ENCODE measurements around the gene NAPSA. TPM values are rescaled to one million over a fixed set of nuclear protein-coding genes. Genes with fewer than 3 reads are reported as not detected.

Gene NAPSA
- total and polyA plus RNA-seq, 10 of the 15 experiments (the other 5 are each of a cell fraction or from before 2014, with no cell fraction given) = 6.7 to 45.4 (median 17.1) TPM

DNA sequence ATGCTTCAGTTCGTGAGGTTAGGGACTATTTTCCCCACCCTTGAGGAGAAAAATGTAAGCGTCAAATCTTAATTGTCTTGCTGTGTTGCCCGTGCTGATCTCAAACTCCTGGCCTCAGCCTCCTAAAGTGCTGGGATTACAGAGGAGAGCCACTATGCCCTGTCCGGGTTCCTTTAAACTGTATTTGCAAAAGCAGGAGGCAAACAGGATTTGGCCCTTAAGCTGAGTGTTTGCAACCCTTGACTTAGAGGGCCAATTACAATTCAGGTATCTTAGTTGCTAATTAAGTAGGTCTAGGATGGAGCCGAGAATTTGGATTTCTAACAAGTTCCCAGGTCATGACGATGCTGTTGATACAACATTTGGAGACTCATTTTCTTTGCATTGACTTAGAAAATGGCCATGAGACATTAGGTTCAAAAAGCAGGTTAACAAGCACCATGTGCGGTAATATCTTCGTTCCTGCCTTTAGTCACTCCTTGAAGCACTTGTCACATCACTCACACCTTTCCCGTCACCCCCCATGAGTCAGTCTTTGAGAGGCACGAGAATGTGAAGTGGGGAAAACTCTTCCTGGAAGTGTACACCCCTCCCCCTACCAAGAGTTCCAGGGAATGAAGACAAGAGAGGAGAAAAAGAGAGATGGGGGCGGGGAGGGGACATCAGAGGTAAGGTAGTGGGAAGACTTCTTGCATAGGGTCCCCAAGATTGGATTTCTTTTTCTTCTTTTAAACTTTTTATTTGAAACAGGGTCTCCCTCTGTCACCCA lies 2.6 kb downstream of the NAPSA start:
- H3K4me3 ChIP-seq = no peak overlapping the region
- ATAC-seq (no peak), DNase-seq (ENCODE audit: low read depth, low spot score) (no peak), FAIRE-seq (no peak)
- RAD21 ChIA-PET (ENCODE audit: unreplicated experiment) = interaction anchor here (1.2 to 1.6 kb wide), 3 partner anchors 16 to 97 kb away, joined by 3 to 6 read pairs (median 3); no protein-coding TSS in a partner anchor
- no peak for TF ChIP-seq MTA2 (IDR thresholded peaks at IDR 0.05; ENCODE audit: low read depth)
- no peak for TF ChIP-seq ZNF207 (IDR thresholded peaks at IDR 0.05; ENCODE audit: borderline replicate concordance)
- TF ChIP-seq KAT2A (conservative IDR thresholded peaks at IDR 0.05; ENCODE audit: control insufficient read depth, low read depth, low read length) = no peak
- no peak for TF ChIP-seq CEBPB (IDR thresholded peaks at IDR 0.05; ENCODE audit: borderline replicate concordance in 1 of 2, low read depth in 2 of 2, low read length in 2 of 2)
- TF ChIP-seq, protein P1, sequence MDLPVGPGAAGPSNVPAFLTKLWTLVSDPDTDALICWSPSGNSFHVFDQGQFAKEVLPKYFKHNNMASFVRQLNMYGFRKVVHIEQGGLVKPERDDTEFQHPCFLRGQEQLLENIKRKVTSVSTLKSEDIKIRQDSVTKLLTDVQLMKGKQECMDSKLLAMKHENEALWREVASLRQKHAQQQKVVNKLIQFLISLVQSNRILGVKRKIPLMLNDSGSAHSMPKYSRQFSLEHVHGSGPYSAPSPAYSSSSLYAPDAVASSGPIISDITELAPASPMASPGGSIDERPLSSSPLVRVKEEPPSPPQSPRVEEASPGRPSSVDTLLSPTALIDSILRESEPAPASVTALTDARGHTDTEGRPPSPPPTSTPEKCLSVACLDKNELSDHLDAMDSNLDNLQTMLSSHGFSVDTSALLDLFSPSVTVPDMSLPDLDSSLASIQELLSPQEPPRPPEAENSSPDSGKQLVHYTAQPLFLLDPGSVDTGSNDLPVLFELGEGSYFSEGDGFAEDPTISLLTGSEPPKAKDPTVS (IDR thresholded peaks at IDR 0.05; ENCODE audit: low read depth, low read length) = no peak
- TF ChIP-seq CREM (IDR thresholded peaks at IDR 0.05; ENCODE audit: low read depth) = no peak
- no peak for TF ChIP-seq MTA3 (IDR thresholded peaks at IDR 0.05; ENCODE audit: borderline replicate concordance, low read length)
- TF ChIP-seq, protein P2, sequence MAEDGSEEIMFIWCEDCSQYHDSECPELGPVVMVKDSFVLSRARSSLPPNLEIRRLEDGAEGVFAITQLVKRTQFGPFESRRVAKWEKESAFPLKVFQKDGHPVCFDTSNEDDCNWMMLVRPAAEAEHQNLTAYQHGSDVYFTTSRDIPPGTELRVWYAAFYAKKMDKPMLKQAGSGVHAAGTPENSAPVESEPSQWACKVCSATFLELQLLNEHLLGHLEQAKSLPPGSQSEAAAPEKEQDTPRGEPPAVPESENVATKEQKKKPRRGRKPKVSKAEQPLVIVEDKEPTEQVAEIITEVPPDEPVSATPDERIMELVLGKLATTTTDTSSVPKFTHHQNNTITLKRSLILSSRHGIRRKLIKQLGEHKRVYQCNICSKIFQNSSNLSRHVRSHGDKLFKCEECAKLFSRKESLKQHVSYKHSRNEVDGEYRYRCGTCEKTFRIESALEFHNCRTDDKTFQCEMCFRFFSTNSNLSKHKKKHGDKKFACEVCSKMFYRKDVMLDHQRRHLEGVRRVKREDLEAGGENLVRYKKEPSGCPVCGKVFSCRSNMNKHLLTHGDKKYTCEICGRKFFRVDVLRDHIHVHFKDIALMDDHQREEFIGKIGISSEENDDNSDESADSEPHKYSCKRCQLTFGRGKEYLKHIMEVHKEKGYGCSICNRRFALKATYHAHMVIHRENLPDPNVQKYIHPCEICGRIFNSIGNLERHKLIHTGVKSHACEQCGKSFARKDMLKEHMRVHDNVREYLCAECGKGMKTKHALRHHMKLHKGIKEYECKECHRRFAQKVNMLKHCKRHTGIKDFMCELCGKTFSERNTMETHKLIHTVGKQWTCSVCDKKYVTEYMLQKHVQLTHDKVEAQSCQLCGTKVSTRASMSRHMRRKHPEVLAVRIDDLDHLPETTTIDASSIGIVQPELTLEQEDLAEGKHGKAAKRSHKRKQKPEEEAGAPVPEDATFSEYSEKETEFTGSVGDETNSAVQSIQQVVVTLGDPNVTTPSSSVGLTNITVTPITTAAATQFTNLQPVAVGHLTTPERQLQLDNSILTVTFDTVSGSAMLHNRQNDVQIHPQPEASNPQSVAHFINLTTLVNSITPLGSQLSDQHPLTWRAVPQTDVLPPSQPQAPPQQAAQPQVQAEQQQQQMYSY (CRISPR knock-in tag; IDR thresholded peaks at IDR 0.05) = no peak
- TF ChIP-seq SRF (IDR thresholded peaks at IDR 0.05; ENCODE audit: low read depth in 2 of 2, low read length in 2 of 2) = no peak
- H3K9me3 ChIP-seq (replicated peaks; ENCODE audit: control insufficient read depth, insufficient read depth, low read length) = peaks cover 2% of the 10 kb centered on the region; the same call in 2 of the 3 replicates
- H3K27me3 ChIP-seq (replicated peaks in 1 of 2; ENCODE audit: control insufficient read depth in 2 of 2, insufficient read depth in 2 of 2, low read length in 1 of 2) = no peaks in the 10 kb centered on the region
- POLR2A ChIA-PET = interaction anchor here (0.9 to 2.8 kb wide), 7 partner anchors 13 to 56 kb away, joined by 3 to 10 read pairs (median 6); partner anchors contain the start of genes KCNC3, NR1H2 and SPIB
- H3K9ac ChIP-seq (ENCODE audit: control insufficient read depth, insufficient read depth, low read length) = no peak overlapping the region
- H3K79me2 ChIP-seq (ENCODE audit: control insufficient read depth, insufficient read depth, low read length) = no peaks in the 10 kb centered on the region; the same call in 1 of the 2 replicates
- H4K20me1 ChIP-seq (ENCODE audit: control insufficient read depth, insufficient read depth) = no peaks in the 10 kb centered on the region
- H3K4me1 ChIP-seq (ENCODE audit: control insufficient read depth, insufficient read depth, low read length) = peaks cover 64% of the 10 kb centered on the region
- intact Hi-C loops (cut with micrococcal nuclease; ENCODE audit: unreplicated experiment) (no loop called here), in situ Hi-C loops (cut with MboI) (no loop called here)
- SMC1A ChIA-PET (ENCODE audit: uncharacterized antibody, unreplicated experiment) = interaction anchor here (1.2 to 2.6 kb wide), 7 partner anchors 12 to 100 kb away, joined by 3 to 8 read pairs (median 4); no protein-coding TSS in a partner anchor
- no peaks in the 10 kb centered on the region for H3K36me3 ChIP-seq (ENCODE audit: control insufficient read depth in 2 of 2, insufficient read depth in 2 of 2, low read length in 1 of 2)
- 36% methylated on average over 11 of the region's 11 CpGs for WGBS (ENCODE audit: insufficient coverage, insufficient replicate concordance, low lambda C conversion rate, missing lambda C conversion rate)
- no peak overlapping the region for H3K27ac ChIP-seq (ENCODE audit: control insufficient read depth, insufficient read depth)
- H3K4me2 ChIP-seq (ENCODE audit: control insufficient read depth, insufficient read depth) = no peak overlapping the region
- CTCF ChIA-PET = interaction anchor here (0.6 to 9.4 kb wide), 6 partner anchors 16 to 194 kb away, joined by 3 to 167 read pairs (median 4); no protein-coding TSS in a partner anchor
- BruUV-seq (replicated peaks) = no TSS peak
- no peak overlapping the region for H2AFZ ChIP-seq (ENCODE audit: control insufficient read depth, low read depth, low read length)

All from GM12878 (cell line).